Stimulated activated naive CD8-positive, alpha-beta T cell treated with anti-CD3 and anti-CD28 coated beads, Interleukin-15, Interleukin-2, amounts not matched to agents 100 ng/mL and 50 ng/mL, for 24 hours (primary cell): ENCODE measurements around the gene UNC80.

Source experiments
- H3K27ac Mint-ChIP-seq: one replicate; pipeline ENCODE4 v1.8.0; 2021; ENCODE audit warnings: mild to moderate bottlenecking, mixed read lengths
- H3K27me3 Mint-ChIP-seq: one replicate; pipeline ENCODE4 v1.8.0; 2021; ENCODE audit warnings: mixed read lengths
- H3K36me3 Mint-ChIP-seq: one replicate; pipeline ENCODE4 v1.8.0; 2021; ENCODE audit warnings: low read depth, mixed read lengths
- H3K4me1 Mint-ChIP-seq: one replicate; pipeline ENCODE4 v1.8.0; 2021; ENCODE audit warnings: low read depth, mixed read lengths
- H3K4me3 Mint-ChIP-seq: one replicate; pipeline ENCODE4 v1.8.0; 2021; ENCODE audit warnings: mild to moderate bottlenecking, mixed read lengths
- H3K9me3 Mint-ChIP-seq: one replicate; pipeline ENCODE4 v1.8.0; 2021; ENCODE audit warnings: mixed read lengths

Gene UNC80, protein sequence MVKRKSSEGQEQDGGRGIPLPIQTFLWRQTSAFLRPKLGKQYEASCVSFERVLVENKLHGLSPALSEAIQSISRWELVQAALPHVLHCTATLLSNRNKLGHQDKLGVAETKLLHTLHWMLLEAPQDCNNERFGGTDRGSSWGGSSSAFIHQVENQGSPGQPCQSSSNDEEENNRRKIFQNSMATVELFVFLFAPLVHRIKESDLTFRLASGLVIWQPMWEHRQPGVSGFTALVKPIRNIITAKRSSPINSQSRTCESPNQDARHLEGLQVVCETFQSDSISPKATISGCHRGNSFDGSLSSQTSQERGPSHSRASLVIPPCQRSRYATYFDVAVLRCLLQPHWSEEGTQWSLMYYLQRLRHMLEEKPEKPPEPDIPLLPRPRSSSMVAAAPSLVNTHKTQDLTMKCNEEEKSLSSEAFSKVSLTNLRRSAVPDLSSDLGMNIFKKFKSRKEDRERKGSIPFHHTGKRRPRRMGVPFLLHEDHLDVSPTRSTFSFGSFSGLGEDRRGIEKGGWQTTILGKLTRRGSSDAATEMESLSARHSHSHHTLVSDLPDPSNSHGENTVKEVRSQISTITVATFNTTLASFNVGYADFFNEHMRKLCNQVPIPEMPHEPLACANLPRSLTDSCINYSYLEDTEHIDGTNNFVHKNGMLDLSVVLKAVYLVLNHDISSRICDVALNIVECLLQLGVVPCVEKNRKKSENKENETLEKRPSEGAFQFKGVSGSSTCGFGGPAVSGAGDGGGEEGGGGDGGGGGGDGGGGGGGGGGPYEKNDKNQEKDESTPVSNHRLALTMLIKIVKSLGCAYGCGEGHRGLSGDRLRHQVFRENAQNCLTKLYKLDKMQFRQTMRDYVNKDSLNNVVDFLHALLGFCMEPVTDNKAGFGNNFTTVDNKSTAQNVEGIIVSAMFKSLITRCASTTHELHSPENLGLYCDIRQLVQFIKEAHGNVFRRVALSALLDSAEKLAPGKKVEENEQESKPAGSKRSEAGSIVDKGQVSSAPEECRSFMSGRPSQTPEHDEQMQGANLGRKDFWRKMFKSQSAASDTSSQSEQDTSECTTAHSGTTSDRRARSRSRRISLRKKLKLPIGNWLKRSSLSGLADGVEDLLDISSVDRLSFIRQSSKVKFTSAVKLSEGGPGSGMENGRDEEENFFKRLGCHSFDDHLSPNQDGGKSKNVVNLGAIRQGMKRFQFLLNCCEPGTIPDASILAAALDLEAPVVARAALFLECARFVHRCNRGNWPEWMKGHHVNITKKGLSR (N-terminal part only)

DNA sequence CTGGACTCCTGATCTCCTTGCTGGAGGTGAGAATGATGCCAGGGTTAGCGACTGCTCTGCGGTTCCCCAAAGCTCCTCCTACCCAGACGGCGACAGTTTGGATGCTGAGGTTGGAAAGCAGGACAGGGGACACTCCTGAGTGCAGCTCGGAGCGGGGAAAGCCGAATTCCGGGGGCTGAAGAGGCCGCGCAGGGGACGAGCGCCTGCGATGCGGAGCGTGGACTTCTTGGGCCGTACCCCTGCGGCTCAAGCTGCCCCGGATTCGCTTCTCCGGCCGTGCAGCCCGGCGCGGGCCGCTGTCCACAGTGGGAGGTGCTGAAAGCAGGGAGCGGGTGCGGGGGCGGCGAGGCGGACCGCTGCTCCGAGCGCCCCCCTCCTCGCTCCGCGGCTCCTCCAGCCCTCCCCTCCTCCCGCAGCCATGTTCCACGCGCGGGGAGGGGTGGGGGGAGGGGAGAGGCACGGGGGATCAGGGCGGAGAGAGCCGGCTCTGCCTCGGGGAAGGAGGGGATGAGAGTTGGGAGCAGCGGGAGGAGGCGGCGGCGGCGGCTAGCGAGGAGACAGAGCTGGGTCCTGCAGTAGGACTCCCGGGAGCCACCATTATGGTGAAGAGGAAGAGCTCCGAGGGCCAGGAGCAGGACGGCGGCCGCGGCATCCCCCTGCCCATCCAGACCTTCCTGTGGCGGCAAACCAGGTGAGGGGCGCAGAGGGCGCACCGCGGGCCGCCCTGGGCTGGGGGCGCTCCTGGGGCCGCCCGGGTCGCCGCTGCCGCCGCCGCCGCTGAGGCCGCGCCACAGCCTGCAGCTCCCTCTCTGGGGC lies at the start of gene UNC80:
Gene UNC80, plus strand, starts transcription at position 359 of the 816 bp plus-strand sequence. Its CDS starts 241 bp downstream, at position 600.
- H3K27me3 Mint-ChIP-seq: peaks cover 31% of the 10 kb centered on the region
- peaks cover 4% of the 10 kb centered on the region for H3K4me1 Mint-ChIP-seq
- H3K9me3 Mint-ChIP-seq: no peaks in the 10 kb centered on the region
- no peak within 1 kb of the TSS for H3K4me3 Mint-ChIP-seq
- H3K36me3 Mint-ChIP-seq: no peaks in the 10 kb centered on the region
- no peak within 1 kb of the TSS for H3K27ac Mint-ChIP-seq

DNA sequence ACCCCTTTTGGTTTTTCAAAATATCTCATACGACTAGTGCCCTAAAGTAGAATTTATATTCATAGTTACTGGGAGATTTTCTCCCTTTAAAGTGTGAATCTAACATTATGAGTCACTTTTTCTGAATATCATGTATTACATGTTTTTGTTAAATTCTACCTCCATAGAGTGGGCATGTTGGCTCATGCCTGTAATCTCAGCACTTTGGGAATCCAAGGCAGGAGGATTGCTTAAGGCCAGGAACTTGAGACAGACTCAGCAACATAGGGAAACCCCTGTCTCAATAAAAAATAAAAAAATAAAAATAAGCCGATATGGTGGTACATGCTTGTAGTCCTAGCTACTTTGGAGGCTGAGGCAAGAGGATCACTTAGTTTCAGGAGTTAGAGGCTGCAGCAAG lies 45.3 kb upstream of the UNC80 start:
- H3K4me3 Mint-ChIP-seq: no peak overlapping the region
- no peaks in the 10 kb centered on the region for H3K36me3 Mint-ChIP-seq
- no peak overlapping the region for H3K27ac Mint-ChIP-seq
- H3K9me3 Mint-ChIP-seq: no peaks in the 10 kb centered on the region
- no peaks in the 10 kb centered on the region for H3K4me1 Mint-ChIP-seq
- no peaks in the 10 kb centered on the region for H3K27me3 Mint-ChIP-seq

DNA sequence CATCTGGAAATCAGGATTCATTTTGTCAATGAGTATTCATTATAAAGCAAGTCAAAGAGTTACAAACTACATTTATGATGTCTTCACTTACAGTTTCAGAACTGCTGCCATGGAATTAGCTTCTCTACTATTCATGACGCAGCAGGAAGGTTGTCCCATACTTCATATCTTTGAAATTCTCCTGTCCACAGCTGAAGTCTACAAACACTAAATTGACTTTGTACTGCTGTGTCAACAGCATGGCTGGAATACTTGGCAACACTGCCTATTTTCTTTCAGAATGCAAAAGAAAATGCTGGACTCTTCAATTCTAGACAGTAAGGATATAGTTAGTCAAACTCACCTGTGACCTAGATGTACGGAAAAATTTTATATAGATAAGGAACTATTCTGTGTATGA lies 44.6 kb upstream of the UNC80 start:
- Mint-ChIP-seq H3K27me3 (no peaks in the 10 kb centered on the region), H3K9me3 (no peaks in the 10 kb centered on the region), H3K36me3 (no peaks in the 10 kb centered on the region), H3K4me3 (no peak overlapping the region), H3K27ac (no peak overlapping the region), H3K4me1 (no peaks in the 10 kb centered on the region)

DNA sequence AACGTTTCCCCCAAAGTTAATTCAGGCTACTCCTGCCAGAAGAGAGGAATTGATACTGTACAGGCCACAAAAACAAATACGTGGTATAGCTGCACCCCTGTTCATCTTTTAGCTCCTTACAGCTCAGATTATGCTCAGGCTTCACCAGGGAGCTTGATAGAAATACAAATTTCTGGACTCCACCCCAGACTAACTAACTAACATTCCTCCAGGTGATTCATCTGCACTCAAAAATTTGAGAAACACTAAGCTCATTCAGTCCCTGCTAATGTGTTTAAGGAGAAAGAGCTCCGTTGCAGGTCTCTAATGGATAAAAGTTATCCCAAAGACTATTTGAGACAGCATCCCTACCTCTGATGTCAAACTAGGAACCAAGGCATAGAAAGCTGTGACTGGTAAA lies 36.8 kb upstream of the UNC80 start:
- no peaks in the 10 kb centered on the region for H3K27me3 Mint-ChIP-seq
- no peak overlapping the region for H3K4me3 Mint-ChIP-seq
- no peaks in the 10 kb centered on the region for H3K9me3 Mint-ChIP-seq
- H3K27ac Mint-ChIP-seq: no peak overlapping the region
- no peaks in the 10 kb centered on the region for H3K36me3 Mint-ChIP-seq
- no peaks in the 10 kb centered on the region for H3K4me1 Mint-ChIP-seq

DNA sequence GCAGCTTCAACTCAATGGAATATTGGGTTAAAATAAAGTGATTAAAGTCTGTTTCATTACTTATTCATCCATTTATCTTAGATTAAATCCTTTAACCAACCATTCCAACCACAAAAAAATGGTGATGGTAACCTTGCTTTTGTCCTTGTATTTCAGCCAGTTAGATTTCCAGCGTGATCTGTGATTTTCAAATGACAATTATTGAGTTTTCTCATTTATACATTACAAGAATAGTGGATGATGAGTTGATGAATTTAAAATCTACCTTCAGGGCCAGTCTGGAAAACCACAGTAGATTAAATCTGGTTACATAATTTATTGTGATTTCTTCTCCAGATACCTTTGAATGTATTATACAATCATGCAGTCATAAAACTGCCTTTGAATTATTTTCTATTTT lies 29.7 kb upstream of the UNC80 start:
- Mint-ChIP-seq H3K4me3 (no peak overlapping the region), H3K4me1 (no peaks in the 10 kb centered on the region), H3K27me3 (no peaks in the 10 kb centered on the region), H3K36me3 (no peaks in the 10 kb centered on the region), H3K9me3 (no peaks in the 10 kb centered on the region), H3K27ac (no peak overlapping the region)

DNA sequence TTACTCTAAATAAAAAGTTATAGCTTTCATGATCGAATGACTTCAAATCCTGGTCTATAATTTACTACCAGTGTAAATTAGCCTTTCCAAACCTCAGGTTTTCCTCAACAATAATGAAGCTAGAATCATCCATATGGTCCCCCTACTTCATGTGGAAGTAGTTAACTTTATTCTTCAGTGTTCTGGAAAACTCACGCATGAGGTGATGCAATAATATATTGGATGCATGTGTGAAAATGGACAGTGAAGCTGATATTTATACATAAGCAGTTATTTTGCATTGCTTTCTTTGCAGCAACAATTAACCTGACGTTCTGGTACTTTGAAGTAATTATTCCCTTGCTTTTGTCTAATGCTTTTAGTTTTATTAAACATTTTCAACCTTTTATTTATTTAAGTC lies 18.6 kb upstream of the UNC80 start:
- Mint-ChIP-seq H3K36me3 (no peaks in the 10 kb centered on the region), H3K4me3 (no peak overlapping the region), H3K4me1 (no peaks in the 10 kb centered on the region), H3K9me3 (no peaks in the 10 kb centered on the region), H3K27ac (no peak overlapping the region), H3K27me3 (peaks cover 3% of the 10 kb centered on the region)

DNA sequence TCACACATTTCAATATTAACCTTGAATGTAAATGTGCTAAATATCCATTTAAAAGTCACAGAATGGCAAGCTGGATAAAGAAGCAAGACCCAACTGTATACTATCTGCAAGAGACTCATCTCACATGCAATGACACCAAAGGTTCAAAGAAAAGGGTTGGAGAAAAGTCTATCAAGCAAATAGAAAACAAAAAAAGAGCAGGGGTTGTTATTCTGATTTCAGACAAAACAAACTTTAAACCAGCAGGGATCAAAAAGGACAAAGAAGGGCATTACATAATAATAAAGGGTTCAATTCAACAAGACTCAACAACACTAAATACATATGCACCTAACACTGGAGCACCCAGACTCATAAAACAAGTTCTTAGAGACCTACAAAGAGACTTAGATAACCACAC lies 14.5 kb upstream of the UNC80 start:
- Mint-ChIP-seq H3K9me3 (no peaks in the 10 kb centered on the region), H3K36me3 (no peaks in the 10 kb centered on the region), H3K27ac (no peak overlapping the region), H3K27me3 (peaks cover 3% of the 10 kb centered on the region), H3K4me1 (no peaks in the 10 kb centered on the region), H3K4me3 (no peak overlapping the region)

DNA sequence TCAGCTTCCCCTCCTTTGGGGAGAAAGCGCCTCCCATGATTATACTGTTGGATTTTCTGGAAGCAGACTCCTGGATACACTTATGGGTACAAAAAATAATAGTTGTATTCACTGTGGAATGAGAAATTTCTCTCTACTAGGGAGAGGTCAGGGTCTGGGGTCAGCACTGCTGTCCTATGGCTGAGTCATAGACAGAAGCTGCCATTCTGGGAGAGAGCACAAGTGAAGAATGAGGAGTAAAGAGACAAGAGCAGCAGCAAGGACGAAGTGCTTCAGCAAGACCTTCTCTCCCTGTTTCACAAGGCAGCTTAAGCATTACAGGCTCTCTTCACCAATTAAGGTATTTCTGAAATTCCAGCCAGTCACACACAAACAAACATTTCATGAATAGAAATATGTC lies 10.1 kb upstream of the UNC80 start:
- Mint-ChIP-seq H3K4me1 (no peaks in the 10 kb centered on the region), H3K36me3 (no peaks in the 10 kb centered on the region), H3K27me3 (no peaks in the 10 kb centered on the region), H3K27ac (no peak overlapping the region), H3K9me3 (no peaks in the 10 kb centered on the region), H3K4me3 (no peak overlapping the region)

DNA sequence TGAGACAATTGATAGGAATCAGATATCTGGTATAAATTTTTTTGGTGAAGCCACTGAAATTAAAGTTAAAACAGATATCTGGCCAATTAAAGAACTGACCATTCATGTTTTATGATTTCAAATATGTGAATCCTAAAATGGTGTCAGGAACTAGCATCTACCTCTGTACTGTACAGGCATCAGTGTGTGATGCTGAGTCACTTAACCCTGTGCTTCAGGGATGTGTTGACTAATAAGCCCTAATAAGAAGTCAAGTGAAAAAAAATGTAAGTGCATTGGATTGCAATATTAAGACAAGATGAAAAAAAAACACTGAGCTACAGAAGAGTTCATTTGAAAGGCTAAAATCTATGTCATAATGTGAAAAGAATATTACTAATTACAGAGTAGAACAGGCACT lies 9.1 kb upstream of the UNC80 start:
- Mint-ChIP-seq H3K27ac (no peak overlapping the region), H3K4me3 (no peak overlapping the region), H3K9me3 (no peaks in the 10 kb centered on the region), H3K27me3 (no peaks in the 10 kb centered on the region), H3K36me3 (no peaks in the 10 kb centered on the region), H3K4me1 (no peaks in the 10 kb centered on the region)

DNA sequence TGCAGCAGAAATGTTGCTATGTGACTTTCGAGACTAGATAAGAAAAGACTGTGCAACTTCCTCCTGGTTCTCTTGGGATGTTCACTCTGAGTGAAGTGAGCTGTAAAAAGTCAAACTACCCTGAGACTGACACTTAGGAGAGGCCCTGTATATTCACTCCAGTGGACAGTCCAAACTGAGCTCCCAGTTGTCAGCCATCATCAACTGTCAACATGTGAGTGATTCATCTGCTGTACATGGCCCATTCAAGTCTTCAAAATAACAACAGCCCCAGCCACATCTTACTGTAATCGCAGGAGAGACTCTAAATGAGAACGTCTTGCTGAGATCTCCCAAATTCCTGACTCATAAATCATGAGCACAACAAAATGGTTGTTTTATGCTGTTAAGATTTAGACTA lies 8.5 kb upstream of the UNC80 start:
- Mint-ChIP-seq H3K4me3 (no peak overlapping the region), H3K27ac (no peak overlapping the region), H3K27me3 (no peaks in the 10 kb centered on the region), H3K4me1 (no peaks in the 10 kb centered on the region), H3K36me3 (no peaks in the 10 kb centered on the region), H3K9me3 (no peaks in the 10 kb centered on the region)

DNA sequence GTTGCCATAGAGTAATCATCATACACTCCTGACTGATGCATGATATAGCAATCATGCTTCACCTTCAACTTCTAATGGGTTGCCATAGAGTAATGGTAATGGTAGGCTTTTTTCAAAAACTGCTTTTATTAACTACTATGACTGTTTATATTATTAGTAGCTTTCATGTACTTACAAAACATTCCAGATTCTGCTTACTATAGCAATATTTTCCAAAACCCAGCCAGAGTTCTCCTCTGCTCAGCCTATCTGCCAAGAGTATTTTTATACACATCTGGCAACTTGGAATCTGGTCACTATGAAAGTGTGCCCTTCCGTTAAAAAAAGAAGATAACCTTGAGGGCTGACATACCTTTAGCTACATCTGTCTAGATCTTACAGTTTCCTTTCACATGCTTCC lies 5.0 kb upstream of the UNC80 start:
- Mint-ChIP-seq H3K27me3 (peaks cover 13% of the 10 kb centered on the region), H3K4me3 (no peak overlapping the region), H3K36me3 (no peaks in the 10 kb centered on the region), H3K4me1 (peaks cover 4% of the 10 kb centered on the region), H3K9me3 (no peaks in the 10 kb centered on the region), H3K27ac (no peak overlapping the region)

DNA sequence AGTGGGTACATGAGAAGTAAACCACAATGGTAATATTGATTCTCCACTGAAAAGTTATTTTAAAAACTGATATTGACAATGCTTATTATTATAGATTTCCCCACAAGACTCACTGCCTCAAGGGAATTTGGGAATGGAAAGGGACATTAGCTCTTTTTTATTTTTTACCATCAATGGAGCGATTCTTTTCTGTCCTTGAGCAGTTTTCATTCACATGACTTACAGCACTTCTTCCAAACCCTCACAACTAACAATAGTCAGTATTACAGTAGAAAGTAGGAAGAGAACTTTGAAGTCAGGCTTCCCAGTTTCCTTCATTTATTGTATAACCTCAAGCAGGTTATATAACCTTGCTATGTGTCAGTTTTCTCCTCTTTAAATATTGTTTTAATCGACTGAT lies 4.3 kb upstream of the UNC80 start:
- H3K27me3 Mint-ChIP-seq: peaks cover 14% of the 10 kb centered on the region
- no peaks in the 10 kb centered on the region for H3K36me3 Mint-ChIP-seq
- no peak overlapping the region for H3K4me3 Mint-ChIP-seq

DNA sequence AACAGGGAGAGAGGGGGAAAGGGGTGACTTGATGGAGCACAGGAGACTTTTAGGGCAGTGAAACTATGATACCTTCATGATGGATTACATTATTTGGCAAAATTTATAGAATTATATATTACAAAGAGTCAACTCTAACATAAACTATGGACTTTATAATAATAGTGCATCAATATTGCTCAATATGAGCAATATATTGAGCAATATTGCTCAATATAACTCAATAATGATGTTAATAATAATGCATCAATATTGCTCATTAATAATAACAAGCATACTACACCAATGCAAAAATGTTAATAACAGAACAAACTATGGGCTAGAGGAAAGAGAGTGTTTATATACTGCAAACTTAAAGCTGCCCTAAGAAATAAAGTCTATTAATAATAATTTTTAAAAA lies 3.1 kb upstream of the UNC80 start:
- H3K27me3 Mint-ChIP-seq: peaks cover 23% of the 10 kb centered on the region
- H3K27ac Mint-ChIP-seq: no peak overlapping the region
- no peaks in the 10 kb centered on the region for H3K9me3 Mint-ChIP-seq
- no peaks in the 10 kb centered on the region for H3K36me3 Mint-ChIP-seq
- peaks cover 4% of the 10 kb centered on the region for H3K4me1 Mint-ChIP-seq
- H3K4me3 Mint-ChIP-seq: no peak overlapping the region

More for the DNA sequence above, 4.3 kb upstream of the UNC80 start:
- Mint-ChIP-seq H3K27ac (no peak overlapping the region), H3K4me1 (peaks cover 4% of the 10 kb centered on the region), H3K9me3 (no peaks in the 10 kb centered on the region)

DNA sequence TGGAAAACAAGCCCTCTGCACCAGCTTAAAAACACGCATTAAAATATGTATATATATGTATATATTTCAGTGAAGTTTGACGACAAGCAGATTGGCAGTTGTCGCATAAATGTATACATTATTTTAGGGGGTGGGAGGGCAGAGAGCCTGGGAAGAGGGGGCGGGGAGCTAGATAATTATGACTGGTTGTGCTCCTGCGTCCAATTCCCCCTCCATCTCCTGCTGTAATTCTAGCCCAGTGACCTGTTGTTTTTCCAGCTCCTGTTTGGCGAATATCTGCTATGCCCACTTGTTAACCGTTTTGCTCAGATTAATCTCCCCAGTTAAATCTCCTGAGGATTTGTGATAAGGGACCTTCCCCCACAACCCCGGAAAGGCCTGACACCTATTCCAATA lies 656 bp downstream of the UNC80 start:
- no peaks in the 10 kb centered on the region for H3K36me3 Mint-ChIP-seq
- peaks cover 33% of the 10 kb centered on the region for H3K27me3 Mint-ChIP-seq
- peaks cover 4% of the 10 kb centered on the region for H3K4me1 Mint-ChIP-seq
- H3K27ac Mint-ChIP-seq: no peak overlapping the region
- H3K4me3 Mint-ChIP-seq: no peak overlapping the region
- H3K9me3 Mint-ChIP-seq: no peaks in the 10 kb centered on the region
